ENCODE data around the gene PIGN. TPM values are rescaled to one million over a fixed set of nuclear protein-coding genes. Genes with fewer than 3 reads are reported as not detected.

The PIGN gene
- total RNA-seq, 1 experiment from 2014 or later: 30.9 TPM

DNA sequence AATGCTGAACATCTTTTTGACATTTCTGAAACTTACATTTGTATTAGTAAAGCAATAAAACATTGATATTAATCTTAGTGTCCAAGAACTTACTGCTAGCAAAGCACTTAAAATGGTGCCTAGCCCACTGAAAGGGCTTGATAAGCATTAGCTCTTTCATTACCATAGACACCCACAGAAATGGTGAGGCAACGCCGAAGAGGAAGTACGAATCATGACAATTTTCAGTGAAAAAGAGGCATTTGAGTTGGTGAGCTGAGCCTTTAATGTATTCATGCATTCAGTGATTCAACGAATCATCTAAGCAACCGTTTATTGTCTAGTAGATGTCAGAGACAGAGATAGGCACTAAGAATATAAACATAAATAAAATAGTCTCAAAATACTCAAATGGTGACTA, 101.1 kb downstream of the PIGN start:
- H3K27me3 ChIP-seq (ENCODE audit: insufficient read depth, low read length): no peaks in the 10 kb centered on the region
- H4K91ac ChIP-seq (ENCODE audit: insufficient read length, low read depth, low read length): no peak overlapping the region
- H3K9ac ChIP-seq (ENCODE audit: extremely low read depth, insufficient read length, low read length): no peak overlapping the region
- Mint-ChIP-seq H3K27me3 (ENCODE audit: low read depth) (no peaks in the 10 kb centered on the region), H3K4me1 (peaks cover 0 to 2% of the 10 kb centered on the region in 2 experiments; a peak in 1 of 4 replicates), H3K9me3 (no peaks in the 10 kb centered on the region), H3K36me3 (ENCODE audit: insufficient read depth in 1 of 3, low read depth in 3 of 3) (peaks cover 0 to 10% (median 0%) of the 10 kb centered on the region in 3 experiments; a peak in 3 of 7 replicates), H3K4me3 (no peak overlapping the region), H3K27ac (no peak overlapping the region; a peak in 1 of 7 replicates)
- H3K79me2 ChIP-seq (ENCODE audit: insufficient read depth, low read length): no peaks in the 10 kb centered on the region
- H3K4me2 ChIP-seq (ENCODE audit: insufficient read depth, insufficient read length, low read length): no peak overlapping the region
- H2BK15ac ChIP-seq (ENCODE audit: low read depth, low read length): no peak overlapping the region
- H3K9me3 ChIP-seq (ENCODE audit: control insufficient read depth, low read depth, low read length): no peaks in the 10 kb centered on the region
- no peak overlapping the region for H3K27ac ChIP-seq (ENCODE audit: insufficient read length, low read depth, low read length)
- no peak overlapping the region for H3K14ac ChIP-seq (ENCODE audit: insufficient read depth, low read length)
- H3K23me2 ChIP-seq (ENCODE audit: insufficient read length, low read depth, low read length, poor library complexity, severe bottlenecking): no peaks in the 10 kb centered on the region
- TF ChIP-seq, protein P1, sequence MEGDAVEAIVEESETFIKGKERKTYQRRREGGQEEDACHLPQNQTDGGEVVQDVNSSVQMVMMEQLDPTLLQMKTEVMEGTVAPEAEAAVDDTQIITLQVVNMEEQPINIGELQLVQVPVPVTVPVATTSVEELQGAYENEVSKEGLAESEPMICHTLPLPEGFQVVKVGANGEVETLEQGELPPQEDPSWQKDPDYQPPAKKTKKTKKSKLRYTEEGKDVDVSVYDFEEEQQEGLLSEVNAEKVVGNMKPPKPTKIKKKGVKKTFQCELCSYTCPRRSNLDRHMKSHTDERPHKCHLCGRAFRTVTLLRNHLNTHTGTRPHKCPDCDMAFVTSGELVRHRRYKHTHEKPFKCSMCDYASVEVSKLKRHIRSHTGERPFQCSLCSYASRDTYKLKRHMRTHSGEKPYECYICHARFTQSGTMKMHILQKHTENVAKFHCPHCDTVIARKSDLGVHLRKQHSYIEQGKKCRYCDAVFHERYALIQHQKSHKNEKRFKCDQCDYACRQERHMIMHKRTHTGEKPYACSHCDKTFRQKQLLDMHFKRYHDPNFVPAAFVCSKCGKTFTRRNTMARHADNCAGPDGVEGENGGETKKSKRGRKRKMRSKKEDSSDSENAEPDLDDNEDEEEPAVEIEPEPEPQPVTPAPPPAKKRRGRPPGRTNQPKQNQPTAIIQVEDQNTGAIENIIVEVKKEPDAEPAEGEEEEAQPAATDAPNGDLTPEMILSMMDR (conservative IDR thresholded peaks at IDR 0.05): no peak
- H4K5ac ChIP-seq (ENCODE audit: insufficient read length, low read depth, low read length): no peak overlapping the region
- H3K4ac ChIP-seq (ENCODE audit: low read depth, low read length): no peak overlapping the region
- no peak overlapping the region for H2BK5ac ChIP-seq (ENCODE audit: insufficient read length, low read length)
- H4K8ac ChIP-seq (replicated peaks; ENCODE audit: insufficient read length, low read depth, low read length): no peak overlapping the region
- no peak overlapping the region for H2AK5ac ChIP-seq (ENCODE audit: insufficient read length, low read length)
- H3K56ac ChIP-seq (ENCODE audit: insufficient read length, low read depth, low read length): no peak overlapping the region
- H4K20me1 ChIP-seq (ENCODE audit: control insufficient read depth, insufficient read depth, insufficient read length): no peaks in the 10 kb centered on the region
- no peaks in the 10 kb centered on the region for H3K79me1 ChIP-seq (ENCODE audit: insufficient read depth, low read depth, low read length, poor library complexity, severe bottlenecking)
- H3T11ph ChIP-seq (ENCODE audit: low read length): no peak overlapping the region
- no peak overlapping the region for H2BK12ac ChIP-seq (ENCODE audit: insufficient read length, low read depth, low read length)
- H2BK120ac ChIP-seq (ENCODE audit: low read depth, low read length, poor library complexity, severe bottlenecking): no peak overlapping the region
- H2AFZ ChIP-seq (ENCODE audit: low read length): no peak overlapping the region
- H3K23ac ChIP-seq (ENCODE audit: insufficient read length, low read depth, low read length): no peak overlapping the region
- DNase-seq: no peak
- H2BK20ac ChIP-seq (ENCODE audit: low read depth, low read length, poor library complexity, severe bottlenecking): no peak overlapping the region
- no CpG with 5 or more reads among the region's 5 CpGs for WGBS (ENCODE audit: extremely low coverage, insufficient read length, low lambda C conversion rate)
- H3K4me1 ChIP-seq (ENCODE audit: insufficient read depth, low read length): no peaks in the 10 kb centered on the region
- no peak overlapping the region for H3K18ac ChIP-seq (ENCODE audit: insufficient read length, low read depth, low read length)

Measured in H9 (cell line).